Fibroblast of peridontal ligament (primary cell): ENCODE measurements around the gene C3.
"Not testable (repeated sequence)": the region's sequence is repeated elsewhere in the genome, so short reads cannot be mapped to it uniquely, and the experiment has no call there.

Experiments
- DNase-seq: peaks from one replicate; pipeline ENCODE4 v3.0.0-alpha.2; 2010; ENCODE audit errors: extremely low read depth

The C3 gene

DNA sequence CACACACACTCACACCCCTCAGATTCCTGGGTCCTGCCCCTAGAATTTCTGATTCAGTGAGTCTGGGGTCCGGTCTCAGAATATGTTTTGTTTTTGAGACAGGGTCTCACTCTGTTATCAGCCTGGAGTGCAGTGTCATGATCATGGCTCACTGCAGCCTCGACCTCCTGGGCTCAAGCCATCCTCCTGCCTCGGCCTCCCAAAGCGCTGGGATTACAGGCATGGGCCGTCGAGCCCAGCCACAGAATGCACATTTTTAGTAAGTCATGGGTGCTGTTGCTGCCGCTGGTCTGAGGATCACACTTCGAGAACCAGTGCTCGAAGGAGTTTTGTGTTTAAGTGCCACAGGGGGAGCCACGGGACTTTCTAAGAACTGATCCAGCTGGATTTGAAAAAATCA, 28.4 kb downstream of the C3 start:
- no peak for DNase-seq

DNA sequence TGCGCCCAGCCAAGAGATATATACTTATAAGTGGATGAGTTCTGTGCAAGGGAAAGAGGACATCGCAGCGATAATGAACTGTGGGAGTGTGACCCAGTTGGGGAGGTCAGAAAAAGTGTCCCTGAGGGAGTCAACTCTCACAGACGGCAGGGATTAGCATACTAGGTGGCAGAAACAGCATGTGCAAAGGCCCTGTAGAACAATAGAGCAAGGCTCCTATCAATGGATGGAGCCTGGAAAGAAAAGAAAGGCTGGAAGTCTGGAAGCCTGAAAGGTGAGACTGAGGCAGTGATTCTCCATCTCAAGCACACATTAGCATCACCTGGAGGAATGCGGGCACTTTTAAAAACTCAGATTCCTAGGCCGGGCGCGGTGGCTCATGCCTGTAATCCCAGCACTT, 29.1 kb downstream of the C3 start:
- no peak for DNase-seq

DNA sequence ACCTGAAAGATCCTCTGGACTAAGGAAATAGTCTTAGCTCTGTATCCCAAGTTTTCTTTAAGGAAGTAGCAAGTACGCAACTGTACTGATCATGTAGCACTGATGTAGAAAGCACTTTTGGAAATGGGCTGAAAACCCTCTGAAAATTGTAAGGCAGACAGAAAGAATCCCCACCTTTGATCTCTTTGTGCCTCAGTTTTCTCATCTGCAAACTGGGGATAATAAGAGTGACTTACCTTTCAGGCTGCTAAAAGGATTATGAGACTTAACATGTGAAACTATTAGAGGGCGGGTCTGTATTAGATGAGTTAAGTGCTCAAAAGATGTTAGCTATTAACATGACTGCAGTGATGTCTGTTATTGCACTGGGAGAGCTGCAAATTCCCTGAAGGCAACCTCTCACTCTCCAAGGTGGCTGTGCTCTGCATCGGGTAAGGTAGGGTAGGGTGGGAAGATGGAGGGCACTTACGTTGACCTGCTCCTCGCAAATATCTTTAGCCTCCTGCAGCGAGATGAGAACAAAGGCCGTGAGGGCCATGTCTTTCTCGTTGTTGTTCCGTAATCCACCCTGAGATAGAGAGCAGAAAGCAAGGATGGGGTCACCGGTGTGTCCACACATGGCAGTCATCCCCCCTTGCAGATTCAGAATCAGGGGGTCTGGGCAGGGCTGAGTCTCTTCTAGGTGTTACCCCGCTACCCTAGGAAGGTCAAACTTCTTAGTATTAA, 30.1 kb downstream of the C3 start:
- no peak for DNase-seq

DNA sequence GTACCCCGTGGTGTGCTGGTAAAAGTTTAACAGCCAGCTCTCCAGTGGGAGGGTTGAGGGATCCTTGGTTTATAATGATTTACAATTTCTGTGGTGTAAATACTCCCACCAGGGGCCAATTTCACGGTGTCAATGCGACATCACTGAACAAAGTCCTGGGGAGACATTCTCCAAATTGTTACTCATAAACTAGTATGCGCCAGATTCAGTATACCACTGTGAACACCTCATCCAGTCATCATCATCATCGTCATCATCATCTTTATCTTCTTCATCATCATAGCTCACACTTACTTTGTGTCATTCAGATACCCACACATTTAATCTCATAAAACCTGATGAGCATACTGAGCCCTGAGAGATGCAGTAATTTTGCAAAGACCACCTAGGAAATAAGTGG, 33.3 kb downstream of the C3 start:
- no peak for DNase-seq

DNA sequence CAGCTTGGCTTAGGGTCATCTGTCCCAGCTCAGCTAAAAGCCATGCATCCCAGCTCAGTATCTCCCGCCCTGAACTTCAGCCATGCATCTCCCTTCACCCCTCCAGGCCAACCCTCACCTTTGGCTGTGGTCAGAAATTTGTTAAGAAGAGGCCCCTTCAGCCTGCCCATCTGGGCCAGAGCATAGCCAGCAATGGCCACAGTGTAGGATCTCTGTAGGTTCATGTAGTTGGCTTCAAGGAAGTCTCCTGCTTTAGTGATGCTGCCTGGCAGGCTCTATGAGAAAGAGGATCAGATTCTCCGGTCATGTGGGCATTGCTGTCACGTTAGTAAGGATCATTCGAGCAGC, 33.8 kb downstream of the C3 start:
- no peak for DNase-seq

DNA sequence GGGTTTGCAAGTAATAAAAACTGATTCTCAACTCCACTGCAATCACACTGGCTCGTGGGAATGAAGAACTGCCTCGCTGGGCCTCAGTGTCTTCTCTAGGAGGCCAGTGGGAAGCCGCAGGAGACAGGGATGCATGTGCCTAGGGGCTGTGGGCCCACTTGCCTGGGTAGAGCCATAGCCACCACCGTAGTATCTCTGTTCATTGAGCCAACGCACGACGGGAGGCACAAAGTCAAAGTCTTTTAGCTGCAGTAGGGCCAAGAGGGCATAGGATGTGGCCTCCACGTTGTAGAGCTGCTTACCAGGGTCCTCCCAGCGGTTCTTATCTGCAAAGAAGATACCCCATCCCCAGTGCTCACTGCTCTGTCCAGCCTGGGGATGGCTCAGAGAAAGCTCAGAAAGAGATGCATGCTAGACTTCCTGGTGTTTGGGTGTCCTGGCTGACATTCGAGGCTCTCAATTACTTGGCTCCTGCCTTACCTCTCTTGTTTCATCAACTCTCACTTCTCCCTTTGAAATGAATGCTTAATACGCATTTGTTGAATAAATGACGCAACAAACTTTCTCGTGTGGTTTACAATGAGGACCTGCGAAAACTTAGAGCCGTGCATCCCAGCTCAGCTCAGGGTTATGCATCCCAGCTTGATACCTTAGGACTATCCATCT, 34.4 kb downstream of the C3 start:
- DNase-seq, result no peak

DNA sequence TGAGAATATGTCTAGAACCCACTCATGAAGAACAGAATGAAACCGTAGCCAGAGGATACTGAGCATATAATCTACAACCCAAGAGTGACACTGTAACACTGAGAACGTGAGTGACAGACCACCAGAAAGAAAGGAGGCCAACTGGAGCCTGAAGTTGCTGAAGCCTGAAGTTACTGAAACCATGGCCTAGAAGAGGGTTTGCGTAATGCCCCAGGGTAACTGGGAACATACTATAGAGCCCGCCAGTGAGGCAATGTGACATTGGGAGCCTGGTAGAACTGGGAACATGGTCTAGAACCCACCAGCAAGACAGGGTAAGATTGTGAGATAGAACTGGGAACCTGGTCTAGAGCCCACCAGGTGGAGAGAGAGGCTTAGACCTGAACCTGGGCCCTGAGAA, 35.0 kb downstream of the C3 start:
- no peak for DNase-seq

DNA sequence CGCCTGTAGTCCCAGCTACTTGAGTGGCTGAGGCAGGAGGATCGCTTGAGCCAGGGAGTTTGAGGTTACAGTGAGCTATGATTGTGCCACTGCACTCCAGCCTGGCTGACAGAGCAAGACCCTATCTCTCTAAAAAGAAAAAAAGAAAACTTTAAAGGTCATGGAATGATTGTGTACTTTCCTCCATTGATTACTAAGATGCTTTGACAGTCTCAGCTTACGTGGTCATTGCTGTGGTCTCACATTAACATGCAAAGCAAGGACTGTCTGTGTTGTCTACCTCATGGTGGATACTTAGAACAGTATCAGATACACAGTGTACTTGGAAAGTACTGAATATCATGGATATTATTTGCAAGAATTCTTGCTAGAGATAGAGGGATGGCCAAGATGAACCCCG, 36.5 kb downstream of the C3 start:
- DNase-seq, result no peak

DNA sequence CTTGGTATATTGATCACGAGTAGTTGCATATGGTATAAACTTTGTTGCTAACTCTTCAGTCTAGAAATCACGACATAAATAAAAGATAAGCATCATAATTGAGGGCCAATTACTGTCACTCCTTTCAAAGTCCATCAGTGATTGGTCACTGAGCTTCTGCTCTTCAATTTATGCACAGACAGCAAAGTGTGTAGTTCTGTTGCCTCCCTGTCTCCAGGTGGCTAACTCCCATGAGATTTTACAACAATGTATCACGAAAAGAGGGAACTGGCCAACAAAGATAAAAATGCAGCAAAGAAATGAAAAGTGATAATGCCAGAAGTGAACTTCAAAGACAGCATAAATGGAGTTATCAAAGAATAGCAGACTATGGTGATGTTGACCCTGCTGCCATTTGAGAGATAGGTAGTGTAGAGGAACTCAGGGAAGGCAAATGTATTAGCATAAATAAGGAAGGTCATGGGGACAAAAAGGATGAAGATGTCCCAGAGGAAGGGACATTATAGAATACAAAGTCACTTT, 37.8 kb downstream of the C3 start:
- no peak for DNase-seq

DNA sequence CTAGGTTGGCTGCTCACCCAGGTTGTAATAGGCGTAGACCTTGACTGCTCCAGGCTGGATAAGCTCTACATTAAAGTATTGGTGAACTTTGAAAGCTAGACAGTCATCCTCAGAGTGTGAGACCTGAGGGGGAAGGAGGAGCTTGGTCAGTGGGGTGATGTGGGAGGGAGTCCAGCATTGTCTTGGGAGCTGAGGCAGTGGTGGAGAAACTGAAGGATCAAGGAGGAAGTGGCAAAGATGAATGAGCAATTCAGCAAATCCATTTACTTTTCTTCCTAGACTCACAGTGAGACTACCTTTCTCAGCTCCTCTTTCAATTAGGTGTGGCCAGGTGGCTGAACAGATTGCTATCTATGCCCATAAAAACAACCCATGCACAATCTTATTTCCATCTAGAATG, 40.3 kb downstream of the C3 start:
- DNase-seq, result no peak

DNA sequence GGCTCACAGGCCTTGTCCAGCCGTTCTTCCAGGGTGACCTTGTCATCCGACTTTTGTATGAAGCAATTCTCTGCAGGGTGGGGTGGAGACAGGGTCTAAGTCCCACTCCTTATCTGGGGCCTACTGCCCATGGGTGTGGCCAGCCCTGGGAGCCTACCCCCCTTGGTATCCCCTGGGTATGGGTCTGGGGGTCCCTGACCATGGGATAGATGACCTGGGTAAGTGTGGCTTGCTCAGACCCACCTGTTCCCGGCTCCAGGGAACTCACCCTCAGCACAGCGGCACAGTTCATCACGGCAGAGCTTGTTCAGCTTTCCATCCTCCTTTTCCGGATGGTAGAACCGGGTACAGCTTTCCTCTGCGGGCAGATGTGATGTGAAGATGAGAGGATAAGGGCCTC, 41.3 kb downstream of the C3 start:
- no peak for DNase-seq

DNA sequence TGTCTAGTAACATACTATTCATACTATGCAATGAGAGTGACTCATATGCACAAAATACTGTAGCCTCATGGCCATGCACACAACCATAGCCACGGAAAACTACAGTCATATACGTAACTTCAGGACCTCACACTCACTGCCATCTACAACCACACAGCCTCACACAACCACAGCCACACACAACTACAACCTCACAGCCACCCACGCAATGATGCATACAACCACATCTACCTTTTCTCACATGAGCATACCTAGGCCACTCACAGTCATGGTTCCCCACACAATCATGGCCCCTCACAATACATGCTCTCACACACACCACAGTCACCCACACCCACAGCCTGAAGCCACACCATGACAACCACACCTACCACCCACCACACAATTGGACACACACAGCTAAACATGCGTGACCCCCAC, 41.8 kb downstream of the C3 start:
- no peak for DNase-seq

DNA sequence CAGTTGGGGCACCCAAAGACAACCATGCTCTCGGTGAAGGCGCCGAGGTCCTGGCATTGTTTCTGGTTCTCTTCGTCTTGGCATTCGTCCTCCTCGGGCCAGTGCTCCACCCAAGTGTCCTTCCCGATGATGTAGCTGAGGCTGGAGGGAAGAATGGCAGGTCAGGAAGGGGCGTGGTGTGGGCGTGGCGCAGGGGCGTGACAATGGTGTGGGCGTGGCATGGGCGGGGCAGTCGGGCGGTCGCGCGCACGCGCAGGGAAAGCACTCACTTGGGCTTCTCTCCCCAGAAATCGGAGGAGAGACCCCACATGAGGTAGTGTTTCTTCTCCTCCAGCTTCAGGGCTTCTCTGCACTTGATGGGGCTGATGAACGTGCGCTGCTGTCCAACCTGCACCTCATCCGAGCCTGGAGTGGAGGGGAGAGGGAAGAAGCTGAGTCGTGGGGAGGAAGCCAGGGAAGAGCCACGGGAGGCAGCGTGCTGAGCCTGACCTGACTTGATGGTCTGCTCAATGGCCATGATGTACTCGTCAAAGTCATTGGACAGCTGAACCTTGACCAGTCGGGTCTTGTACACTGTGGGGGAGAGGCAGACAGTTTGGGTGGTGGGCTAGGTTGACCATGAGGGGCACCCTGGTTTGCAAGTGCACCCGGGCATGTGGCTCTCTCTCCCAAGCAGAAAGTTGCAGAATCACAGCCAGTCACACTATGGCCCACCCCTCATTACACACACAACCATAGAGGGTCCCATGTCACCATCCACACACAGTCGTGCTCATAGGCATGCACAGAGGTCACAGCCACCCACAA, 42.4 kb downstream of the C3 start:
- no peak for DNase-seq

DNA sequence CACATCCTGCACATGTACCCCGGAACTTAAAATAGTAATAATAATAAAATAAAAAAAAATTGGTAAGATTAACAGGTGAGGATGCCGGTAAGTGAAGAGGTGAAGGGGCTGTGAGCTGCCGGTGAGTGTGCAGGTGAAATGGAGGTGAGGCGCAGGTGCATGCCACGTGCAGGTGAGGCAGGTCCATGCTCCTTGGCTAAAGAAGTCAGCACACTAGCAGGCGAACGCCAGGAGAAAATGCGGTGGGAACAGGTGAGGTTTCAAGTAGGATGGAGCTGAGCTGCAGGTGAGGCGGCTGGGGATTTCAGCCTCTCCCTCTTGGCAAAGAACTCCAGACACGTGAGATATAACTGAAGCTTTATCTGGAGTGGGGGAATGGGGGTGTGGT, 43.0 kb downstream of the C3 start:
- DNase-seq, result no peak

DNA sequence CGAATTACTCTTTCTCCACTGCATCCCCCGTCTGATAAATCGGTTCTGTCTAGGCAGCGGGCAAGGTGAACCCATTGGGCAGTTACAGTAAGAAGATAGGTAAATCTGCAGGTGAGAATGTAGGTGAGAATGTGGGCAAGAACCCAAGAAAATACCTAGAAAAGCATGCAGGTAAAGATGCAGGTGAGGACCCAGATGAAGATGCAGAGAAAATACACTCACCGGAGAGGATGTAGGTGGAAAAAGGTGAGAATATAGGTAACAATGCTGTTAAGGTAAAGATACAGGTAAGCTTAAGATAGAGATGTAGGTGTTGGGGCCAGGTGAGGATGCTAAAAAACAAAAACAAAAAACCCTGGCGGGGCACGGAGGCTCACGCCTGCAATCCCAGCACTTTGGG, 44.2 kb downstream of the C3 start:
- no peak for DNase-seq

DNA sequence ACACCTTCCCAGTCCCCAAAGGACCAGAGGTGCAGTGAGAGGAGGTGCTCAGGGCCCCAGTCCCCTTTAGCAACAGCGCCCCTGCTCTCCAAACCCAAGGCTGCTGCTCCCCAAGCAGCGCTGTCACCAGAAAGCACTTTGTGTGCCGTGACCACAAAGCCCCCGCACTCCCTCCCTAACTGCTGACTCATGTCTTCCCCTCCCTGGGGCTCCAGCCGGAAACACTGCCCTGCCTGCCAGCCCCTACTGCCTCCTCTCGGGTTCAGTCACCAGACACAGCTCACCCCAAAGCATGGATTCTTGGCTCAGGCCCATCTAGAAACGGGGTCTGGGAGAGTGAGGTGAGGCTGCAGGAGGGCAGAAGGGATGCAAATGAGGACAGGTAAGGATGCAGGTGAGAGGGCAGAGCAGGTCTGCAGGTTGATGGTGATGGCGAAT, 45.6 kb downstream of the C3 start:
- DNase-seq, result peak; percentile 14

DNA sequence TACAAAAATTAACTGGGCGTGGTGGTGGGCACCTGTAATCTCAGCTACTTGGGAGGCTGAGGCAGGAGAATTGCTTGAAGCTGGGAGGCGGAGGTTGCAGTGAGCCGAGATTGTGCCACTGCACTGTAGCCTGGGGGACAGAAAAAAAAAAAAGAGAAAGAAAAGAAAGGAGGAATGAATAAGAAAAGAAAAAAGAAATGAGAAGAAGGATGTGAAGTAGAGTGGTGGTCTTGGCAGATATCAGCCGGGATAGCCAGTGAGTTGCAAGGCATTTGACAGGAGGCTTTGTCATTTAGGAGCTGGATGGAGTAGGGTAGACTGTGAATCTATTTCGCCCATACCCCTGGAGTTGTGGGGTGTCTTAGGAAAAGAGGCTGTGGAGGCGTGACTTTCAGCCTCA, 46.0 kb downstream of the C3 start:
- DNase-seq, result not testable (repeated sequence)

DNA sequence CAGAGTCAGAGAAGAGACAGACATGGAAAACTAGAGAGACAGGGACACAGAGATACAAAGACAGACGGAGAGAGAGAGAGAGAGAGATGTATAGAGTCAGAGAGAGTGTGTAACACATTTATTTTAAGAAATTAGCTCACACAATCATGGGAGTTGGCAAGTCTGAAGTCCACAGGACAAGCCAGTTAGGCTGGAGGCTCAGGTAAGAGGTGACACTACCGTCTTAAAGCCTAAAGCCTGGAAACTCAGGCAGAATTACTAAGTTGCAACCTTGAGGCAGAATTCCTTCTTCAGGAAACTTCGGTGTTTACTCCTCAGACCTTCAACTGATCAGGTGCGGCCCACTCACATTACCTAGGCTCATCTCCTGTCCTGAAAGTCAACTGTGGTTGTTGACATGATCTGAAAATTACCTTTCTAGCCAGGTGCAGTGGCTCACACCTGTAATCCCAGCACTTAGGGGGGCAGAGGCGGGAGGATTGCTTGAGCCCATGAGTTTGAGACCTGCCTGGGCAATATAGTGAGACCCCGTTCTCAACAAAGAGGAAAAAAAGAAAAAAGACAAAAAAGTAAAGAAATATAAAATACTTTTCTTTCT, 47.7 kb downstream of the C3 start:
- no peak for DNase-seq

DNA sequence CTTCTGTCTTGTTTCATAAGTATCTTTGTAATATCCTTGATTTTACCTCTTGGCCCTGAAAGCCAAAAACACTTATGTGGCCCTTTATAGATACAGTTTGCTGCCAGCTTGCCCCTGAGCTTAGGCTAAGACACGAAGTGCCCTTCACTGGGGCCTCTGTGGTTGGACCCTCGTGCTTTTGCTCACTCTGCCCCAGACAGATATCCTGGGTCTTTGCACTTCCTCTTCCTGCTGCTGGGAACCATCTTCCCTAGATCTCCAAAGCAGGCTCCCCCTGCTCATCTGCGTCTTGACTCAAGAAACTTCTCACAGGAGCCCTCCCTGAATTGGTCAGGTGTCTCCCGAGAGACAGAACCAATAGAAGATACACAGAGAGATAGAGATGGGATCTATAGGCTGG, 48.5 kb downstream of the C3 start:
- DNase-seq, result no peak

DNA sequence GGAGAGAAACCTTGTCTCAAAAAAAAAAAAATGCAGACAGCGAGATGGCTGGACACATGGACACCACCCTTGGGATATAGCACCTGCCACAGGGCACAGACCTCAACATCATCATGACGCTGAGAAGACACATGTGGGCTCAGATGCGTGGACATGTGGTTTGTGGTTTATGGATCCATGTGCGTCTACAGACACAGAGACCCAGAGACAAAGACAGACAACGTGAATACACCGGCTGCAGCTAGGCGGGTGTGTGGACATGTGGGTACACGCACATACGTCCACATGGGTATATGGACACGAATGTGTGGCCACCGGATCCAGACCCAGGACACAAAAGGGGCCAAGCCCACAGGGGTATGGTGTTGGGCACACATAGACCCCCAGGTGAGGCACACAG, 51.8 kb downstream of the C3 start:
- DNase-seq, result no peak

DNA sequence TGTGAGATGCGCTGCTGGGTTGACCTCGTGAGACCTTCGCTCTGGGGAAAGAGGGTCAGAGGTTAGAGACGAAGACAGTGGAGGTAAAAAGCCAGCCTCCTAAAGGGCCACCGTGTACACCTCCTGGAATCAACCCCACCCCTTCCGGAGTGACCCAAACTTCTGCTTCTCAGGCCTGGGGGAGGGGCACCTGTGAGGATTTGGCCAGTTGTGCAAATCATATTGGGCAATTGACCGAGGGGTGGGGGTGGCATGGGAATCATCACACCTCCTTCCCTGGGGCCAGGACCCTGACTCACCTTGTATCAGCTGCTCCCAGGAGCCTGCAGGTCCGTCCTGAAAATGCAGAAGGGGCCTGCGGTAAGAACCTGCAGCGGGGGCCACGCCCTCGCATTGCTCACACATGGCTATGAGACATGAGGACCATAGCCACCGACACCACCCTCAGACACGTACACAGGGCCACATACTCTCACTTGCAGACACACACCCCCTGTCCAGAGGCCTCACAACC, 53.3 kb downstream of the C3 start:
- DNase-seq, result no peak

DNA sequence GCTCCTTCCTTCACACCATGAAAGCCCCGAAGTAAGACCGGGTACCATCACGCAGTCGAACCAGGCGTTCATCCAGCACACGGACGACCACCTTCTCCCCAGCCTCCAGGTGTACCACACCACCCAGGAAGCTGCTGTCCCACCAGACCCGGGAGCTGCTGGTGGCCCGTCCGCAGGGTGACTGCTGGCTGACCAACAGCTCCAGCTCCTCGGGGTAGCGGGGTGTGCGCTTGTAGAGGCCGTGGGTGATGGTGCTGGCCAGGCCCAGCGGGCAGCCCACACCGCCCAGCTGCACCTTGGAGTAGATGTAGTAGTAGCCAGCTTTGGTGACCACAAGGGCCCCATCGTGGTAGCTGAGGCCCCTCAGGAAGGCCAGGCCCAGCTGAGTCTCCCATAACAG, 55.5 kb downstream of the C3 start:
- no peak for DNase-seq
